Right hindlimb (tissue), 1 donor: Measurements from ENCODE around the gene FAM151B.
A peak's percentile ranks its signal among the peaks of the same experiment; 100 is the strongest.
"Not testable (repeated sequence)": the region's sequence is repeated elsewhere in the genome, so short reads cannot be mapped to it uniquely, and the experiment has no call there.

ENCODE experiments used
- DNase-seq: peaks from one replicate; pipeline ENCODE4 v3.0.0-alpha.2; 2018

Gene FAM151B, protein sequence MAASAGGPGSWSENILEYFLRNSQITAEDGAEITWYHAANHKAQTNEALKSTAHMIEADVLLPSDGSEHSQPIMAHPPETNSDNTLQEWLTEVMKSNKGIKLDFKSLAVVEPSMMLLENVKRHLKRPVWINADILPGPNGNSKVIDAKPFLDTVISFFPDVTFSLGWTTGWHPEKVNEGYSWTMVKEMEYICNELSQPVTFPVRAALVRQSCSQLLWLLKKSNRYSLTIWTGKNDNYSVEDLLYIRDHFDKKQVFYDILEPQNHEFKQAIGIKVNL

DNA sequence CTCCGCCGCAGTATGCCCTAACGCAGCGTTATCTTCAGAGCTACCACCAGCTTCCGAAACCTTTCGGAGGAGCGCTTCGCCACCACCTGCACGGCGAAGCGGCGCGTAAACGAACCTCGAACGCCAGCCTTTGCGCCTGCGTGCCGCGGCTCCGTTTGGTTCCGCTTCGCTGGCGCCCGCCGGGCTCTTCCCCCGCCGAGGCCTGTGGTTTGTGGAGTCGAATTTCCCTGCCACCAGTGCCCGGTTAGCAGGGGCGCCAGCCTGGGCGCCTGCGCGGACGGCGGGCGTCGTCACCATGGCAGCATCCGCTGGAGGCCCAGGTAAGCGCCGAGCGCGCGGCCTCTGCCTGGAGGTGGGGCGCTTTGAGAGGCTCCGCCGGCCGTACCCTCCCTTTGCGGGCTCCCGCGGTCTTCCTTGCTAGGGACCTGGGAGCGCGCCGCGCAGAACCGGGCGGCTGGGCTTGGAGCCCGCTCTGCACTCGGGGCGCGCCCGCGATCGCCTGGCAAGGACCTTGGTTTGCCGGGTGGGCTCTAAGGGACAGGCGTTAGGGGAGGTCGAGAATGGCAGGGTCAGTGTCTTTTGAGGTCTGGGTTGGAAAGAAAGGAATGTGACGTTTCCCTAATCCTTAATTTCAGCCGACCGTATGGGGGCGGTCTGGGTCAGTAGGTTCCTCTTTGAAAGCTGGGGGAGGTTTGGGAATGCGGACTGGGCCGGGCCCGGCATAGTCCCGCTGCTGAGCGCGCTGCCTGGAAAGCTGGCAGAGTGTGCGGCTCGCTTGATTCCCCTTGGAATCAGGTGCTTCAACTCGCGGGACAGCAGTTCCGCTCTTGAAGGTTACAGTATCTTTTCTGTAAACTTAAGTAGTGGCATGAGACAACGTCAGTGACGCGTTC, at the start of gene FAM151B:
Gene FAM151B (plus strand): TSS at position 272 of the 893 bp plus-strand sequence. CDS start 24 bp downstream, at position 296.
- DNase-seq: peak; percentile 93

DNA sequence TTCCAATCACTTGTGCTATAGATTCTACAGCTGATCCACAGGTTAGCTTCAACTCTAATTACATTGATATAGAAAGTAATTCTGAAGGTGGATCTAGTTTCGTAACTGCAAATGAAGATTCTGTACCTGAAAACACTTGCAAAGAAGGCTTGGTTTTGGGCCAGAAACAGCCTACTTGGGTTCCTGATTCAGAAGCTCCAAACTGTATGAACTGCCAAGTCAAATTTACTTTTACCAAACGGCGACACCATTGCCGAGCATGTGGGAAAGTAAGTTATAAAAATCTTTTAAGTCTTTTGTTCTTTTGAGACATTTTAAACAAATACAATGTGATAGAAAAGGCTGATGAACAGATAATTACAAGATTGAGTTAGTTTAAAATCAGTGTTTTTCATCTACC, 49.2 kb upstream of the FAM151B start:
- DNase-seq: no peak

DNA sequence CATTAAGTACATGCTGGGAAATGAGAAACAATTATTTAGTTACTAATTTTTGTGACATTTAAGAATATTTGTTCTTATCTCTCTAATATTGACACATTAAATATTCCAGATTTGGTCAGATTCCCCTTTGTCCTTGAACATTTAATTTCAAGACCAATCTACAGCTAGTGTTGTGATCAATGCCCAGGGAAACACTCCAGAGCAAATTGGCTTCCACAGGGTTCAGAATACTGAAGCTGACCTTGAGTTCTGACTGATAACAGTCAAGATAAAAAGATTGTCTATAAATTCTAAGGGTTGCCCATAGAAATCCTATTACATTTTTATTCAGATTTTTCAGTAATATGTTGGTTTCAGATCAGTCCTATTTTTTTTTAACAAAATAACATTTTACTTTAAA, 48.7 kb upstream of the FAM151B start:
- no peak for DNase-seq

DNA sequence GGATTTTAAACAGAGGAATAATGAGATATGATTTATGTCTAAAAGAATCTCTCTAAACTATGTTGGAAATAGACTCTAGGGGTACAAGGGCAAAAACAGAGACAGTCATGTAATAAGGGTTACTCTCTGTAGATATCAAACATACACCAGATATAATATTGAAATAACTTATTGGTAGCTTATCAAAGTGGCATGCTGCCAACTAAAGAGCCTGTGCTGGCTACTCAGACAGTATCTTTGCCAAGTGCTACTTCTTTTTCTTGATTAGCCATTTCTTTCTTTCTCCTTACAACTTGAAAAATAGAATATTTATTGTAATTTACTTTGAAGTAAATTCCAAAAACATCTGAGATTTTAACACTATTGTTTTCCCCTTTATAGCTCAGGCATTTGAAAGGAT, 45.2 kb upstream of the FAM151B start:
- no peak for DNase-seq

DNA sequence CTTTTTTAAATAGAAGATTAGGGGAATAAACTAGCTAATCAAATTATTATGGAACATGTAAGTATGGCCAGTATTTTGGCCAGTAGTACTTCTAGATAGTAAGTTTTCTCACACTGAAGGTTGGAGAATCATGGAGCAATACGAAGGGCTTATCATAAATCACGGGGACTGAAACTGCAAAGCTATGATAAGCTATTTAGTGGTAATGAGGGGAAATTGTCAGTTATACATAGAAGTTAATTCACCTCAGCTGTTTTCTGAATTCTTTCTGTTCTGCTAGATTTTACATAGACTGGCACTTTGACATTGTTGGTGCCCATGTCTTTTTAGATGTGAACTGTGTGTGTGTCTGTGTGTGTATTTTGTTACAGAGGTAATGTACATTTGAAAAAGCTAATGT, 34.5 kb upstream of the FAM151B start:
- DNase-seq: no peak

DNA sequence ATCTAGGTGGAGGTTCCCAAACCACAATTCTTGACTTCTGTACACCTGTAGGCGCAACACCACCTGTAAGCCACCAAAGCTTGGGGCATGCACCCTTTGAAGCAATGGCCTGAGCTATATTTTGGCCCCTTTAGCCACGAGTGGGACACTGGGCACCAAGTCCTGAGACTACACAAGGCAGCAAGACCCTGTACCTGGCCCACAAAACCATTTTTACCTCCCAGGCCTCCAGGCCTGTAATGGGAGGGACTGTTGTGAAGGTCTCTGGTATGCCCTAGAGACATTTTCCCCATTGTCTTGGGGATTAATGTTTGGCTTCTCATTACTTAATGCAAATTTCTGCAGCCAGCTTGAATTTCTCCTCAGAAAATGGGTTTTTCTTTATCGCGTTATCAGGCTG, 24.6 kb upstream of the FAM151B start:
- DNase-seq: no peak

DNA sequence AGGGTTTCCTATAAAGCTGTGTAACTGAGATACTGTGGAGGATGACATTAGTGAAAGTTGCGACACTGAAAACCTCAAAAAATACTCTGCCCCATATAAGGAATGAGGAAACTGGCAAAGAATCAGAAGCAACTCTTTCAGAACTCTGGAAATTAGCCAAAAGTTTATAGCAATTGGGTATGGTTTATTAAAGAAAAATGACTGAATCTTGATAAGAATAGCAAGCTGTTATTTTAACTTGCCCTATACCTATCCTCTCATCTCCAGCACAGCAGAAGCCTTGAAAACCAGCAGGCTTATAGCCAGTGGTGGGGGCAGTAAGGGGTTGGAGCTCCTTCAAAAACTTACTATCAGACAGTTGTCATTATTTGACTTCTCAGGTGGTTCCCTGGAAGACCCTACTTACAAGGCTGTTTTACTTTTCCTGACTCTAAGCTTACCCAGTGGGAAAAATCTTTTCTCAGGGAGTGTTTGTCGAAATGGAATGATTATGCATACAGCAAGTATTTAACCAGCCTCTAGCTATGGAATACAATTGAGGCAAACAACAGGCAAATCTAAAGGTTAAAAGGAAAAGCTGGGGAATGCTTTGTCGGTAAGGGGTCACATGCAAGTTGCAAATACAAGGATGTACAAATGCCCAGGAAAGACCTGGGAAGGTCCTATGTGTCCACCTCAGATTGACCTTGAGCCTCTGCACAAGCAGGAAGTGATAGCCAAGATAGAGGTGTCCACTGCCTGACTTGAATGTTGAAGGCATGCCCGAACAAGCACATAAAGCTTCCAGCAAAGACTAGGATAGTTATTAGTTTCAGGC, 21.0 kb upstream of the FAM151B start:
- DNase-seq: no peak

DNA sequence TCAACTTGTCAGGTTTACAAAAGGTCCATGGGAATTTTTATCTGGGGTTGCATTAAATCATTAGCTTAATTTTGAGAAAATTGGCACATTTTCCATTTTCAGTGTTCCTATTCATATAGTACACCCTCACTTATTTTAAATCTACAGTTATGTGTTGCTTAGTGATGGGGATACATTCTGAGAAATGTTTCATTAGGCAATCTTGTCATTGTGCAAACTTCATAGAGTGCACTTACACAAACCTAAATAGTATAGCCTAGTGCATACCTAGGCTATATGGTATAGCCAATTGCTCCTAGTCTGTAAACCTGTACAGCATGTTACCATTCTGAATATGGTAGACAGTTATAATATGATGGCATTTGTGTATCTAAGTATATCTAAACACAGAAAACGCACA, 19.8 kb upstream of the FAM151B start:
- DNase-seq: no peak

DNA sequence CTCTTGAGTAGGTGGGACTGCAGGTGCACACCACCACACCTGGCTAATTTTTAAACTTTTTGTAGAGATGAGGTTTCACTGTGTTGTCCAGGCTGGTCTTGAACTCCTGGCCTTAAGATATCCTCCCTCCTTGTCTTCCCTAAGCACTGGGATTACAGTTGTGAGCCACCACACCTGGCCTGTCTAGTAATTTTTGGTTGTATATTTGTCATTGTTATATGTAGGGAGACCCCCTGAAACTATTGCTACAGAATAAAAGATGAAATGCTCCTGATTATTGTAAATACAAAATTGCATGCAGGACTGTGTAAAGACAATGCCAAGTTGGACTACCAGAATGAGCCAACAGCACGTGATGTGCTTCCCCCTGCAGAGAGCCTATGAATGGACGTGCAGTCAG, 17.3 kb upstream of the FAM151B start:
- not testable (repeated sequence) for DNase-seq

DNA sequence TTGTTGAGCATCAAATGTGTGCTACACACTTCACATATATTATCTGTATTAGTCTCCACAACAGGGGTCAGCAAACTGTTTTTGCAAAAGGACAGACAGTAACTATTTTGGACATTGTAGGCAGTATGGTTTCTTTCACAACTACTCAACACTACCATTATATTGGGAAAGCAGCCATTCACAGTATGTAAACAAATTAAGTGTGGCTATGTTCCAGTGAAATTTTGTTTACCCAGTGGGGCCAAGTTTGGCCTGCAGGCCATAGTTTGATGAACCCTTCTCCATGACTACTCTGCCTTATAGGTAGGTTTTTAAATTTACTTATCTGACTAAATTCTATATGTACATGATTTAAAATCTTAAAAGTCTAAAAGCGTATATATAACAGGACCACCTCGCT, 13.0 kb upstream of the FAM151B start:
- no peak for DNase-seq

DNA sequence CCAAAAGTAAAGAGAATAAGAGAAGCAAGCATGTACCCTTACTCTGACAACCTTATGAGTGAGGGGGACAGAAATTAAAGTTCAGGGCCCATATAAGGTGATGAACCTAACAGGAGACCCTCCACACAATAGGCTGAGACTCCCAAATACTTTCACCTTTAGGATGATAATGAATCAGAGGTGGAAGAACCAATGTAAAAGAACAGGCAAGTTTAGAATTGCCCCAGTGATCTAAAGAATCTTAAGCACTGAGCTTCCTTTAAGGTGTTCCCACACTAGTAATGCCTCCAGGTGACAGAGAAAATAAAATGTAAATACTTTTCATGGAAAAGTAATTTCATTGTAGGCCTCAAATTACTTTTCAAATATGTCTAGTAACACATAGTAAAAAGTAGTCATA, 8.2 kb upstream of the FAM151B start:
- no peak for DNase-seq

DNA sequence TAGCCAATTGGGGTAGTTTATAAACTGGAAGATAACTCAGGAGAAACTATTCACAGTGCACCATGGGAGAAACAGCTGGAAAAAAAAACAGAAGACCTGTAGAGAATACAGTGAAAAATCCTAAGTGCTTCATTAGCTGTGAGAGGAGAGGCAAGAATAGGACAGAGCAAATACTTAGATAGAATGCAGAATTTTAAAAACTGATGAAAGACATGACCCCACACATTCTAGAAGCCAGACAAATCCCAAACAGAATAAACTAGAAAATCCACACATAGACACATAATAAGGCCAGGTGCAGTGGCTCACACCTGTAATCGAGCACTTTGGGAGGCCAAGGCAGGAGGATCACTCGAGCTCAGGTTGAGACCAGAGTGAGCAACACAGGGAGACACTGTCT, 7.5 kb upstream of the FAM151B start:
- no peak for DNase-seq

DNA sequence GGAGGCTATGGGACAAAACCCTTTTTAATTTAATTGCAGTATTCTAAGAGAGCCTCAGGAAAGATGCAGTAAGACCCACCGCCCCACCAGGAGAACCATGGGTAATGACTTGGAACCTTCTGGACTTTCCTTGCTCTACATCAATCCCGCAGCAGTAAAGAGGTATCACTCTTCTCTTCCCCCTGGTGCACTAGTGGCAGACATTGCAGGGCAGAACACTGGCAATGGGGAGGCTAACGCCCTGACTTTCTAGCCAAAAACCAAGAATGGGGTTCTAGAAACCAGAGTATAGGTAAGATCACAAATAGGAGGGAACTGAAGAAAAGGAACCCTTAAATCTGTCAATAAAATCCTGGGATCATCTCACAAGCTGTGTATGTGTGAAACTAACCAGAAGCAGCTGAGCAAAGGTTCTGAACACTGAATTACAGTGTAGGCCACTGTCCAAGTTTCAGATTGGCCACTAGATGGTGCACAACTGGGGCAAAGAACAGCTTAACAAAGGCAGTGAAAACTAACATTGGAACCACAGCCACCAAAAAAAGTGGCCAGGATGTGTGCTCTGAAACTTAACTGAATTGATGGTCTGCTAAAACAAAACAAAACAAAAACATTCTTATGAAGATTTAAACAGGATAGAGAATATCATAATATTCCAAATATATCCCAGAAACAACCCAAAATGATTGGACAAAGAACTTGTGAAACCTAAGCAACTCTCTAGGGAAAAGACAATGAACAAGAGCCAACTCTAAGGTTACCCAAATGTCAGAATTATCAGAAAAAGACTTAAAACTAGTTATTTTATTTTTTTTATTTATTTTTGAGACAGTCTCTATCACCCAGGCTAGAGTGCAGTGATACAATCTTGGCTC, 6.6 kb upstream of the FAM151B start:
- DNase-seq: no peak

DNA sequence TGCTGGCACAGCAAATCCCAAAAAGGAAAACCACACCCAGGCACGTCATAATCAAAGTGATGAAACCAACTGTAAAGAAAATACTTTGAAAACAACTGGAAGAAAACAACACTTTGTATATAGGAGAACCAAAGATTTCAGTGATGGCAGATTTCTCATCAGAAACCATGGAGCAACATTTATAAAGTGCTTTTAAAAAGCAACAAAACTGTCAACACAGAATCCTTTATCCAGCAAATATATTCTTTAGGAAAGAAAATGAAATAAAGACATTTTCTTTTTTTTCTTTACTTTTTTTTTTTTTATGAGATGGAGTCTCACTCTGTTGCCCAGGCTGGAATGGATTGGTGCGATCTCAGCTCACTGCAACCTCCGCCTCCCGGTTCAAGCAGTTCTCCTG, 5.3 kb upstream of the FAM151B start:
- no peak for DNase-seq

DNA sequence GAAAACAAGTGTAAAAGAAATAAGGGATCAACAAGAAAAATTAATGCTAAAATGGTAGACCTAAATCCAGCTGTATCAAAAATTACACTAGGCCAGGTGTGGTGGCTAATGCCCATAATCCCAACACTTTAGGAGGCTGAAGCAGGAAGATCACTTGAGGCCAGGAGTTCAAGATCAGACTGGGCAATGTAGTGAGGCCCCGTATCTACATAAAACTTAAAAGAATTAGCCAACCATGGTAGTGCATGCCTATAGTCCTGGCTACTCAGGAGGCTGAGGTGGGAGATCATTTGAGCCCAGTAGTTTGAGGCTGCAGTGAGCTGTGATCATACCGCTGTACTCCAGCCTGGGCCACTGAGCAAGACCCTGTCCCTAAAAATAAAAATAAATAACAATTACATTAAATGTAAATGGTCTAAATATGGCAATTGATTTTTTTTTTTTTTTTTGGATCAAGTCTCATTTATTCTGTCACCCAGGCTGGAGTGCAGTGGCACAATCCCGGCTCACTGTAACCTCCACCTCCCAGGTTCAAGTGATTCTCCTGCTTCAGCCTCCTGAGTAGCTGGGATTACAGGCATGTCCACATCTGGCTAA, 4.2 kb upstream of the FAM151B start:
- DNase-seq: no peak

DNA sequence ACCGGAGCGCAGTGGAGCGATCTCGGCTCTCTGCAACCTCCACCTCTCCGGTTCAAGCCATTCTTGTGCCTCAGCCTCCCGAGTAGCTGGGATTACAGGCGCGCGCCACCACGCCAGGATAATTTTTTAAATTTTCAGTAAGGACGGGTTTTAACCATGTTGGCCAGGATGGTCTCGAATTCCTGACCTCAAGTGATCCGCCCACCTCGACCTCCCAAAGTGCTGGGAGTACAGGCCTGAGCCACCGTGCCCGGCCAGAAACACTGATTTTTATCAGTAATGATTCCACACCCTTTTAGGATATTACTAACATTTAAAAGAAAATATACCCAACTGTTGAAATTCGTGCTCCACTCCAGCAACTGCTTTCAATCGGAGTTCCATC, 464 bp upstream of the FAM151B start:
- no peak for DNase-seq

DNA sequence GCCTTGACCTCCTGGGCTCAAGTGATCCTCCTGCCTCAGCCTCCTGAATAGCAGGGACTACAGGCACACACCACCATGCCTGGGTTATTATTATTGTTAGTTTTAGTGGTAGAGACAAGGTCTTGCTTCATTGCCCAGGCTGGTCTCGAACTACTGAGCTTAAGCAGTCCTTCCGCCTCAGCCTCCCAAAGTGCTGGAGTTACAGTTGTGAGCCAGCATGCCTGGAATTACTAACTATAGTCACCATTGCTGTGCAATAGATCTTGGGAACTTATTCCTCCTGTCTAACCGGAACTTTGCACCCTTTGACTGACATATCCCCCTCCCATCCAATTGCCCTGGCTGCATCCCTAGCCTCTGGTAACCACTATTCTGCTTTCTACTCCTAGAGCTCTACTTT, 3.4 kb downstream of the FAM151B start:
- no peak for DNase-seq

DNA sequence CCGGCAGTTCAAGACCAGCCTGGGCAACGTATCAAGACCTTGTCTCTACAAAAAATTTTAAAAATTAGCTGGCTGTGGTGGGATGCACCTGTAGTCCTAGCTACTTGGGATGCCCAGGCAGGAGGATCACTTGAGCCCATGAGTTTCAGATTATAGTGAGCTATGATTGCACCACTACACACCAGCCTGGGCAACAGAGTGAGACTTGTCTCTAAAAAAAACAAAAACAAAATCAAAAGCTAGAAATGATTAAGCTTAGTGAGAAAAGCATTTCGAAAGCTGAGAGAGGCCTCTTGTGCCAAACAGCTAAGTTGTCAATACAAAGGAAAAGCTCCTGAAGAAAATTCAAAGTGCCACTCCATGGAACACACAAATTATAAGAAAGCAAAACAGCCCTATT, 4.8 kb downstream of the FAM151B start:
- no peak for DNase-seq

DNA sequence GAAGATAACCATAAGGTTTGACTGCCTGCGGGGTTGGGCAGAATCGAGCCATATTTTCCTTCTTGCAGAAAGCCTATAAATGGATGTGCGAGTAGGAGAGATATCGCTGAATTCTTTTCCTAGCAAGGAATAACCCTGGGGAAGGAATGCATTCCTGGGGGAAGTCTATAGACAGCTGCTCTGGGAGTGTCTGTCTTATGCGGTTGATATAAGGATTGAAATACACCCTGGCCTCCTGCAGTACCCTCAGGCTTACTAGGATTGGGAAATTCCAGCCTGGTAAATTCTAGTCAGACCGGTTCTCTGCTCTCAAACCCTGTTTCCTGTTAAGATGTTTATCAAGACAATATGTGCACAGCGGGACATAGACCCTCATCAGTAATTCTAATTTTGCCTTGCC, 5.5 kb downstream of the FAM151B start:
- not testable (repeated sequence) for DNase-seq

DNA sequence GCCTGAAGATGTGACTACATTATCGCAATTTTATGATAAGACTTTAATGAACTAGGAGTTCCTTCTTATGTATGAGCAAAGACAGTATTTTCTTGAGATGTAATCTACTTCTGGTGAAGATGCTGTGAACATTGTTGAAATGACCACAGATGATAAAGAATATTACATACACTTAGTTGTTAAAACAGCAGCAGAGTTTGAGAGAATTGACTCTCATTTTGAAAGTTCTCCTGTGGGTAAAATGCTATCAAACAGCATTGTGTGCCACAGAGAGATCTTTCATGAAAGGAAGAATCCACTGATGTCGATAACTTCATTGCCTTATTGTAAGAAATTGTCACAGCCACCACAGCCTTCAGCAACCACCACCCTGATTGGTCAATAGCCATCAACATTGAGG, 8.0 kb downstream of the FAM151B start:
- no peak for DNase-seq

DNA sequence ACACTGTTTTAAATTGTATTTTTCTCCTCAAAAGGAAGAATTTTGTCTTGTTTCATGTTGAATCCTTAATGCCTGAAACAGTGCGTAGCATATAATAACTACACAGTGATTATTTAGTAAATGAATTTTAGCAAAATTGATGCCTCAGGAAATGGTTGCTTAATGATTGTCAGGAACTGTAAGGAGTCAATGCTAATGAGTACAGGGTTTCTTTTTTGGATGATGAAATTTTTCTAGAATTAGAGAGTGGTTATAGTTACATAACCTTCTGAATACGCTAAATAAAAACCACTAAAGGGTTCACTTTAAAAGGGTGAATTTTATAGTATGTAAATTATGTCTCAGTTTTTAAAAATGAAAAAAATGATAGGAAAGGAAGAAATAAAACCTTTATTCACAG, 14.9 kb downstream of the FAM151B start:
- DNase-seq: no peak

DNA sequence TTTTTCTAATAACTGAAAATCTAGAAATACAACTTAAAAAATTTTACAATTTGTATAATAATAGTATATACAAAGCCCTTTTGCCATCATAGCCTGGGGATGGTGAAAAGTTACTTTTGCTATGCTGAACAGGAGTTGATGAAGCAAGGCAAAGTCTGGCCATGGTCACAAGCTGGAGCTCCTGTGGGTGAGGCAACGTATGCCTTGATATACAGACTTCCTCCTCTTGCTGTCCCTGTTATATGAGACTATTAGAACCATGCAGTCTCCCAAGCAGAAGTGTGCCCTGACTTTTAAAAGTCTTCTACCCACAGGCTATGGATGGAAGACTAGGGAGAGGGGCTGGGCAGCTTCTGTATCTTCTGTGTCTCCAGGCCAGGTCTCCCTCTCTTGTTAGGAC, 15.7 kb downstream of the FAM151B start:
- DNase-seq: no peak
